Measurements from ENCODE around the gene P2RY8.
"Not testable (repeated sequence)": the region's sequence is repeated elsewhere in the genome, so short reads cannot be mapped to it uniquely, and the experiment has no call there.

The P2RY8 gene

GRCh38 chrX:1516596-1517104 lies 20.3 kb downstream of the P2RY8 start:
- no peak for DNase-seq

DNA sequence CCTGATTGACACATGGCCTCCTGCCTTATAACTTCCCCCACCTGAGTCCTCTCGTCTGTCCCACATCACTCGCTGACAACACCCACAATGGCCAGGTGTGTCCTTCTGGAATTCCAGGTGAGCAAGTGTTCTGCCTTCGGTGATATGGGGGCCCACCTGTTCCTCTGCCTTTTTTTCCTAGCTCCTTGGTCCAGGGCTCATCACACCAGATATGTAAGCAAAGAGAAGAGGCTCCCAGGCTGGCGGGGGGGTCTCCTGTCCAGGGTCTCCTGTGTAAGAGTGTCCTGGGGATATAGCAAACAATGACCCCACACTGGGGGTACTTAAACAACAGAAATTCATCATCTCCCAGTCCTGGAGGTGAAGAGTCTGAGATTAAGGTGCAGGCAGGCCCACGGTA lies 25.2 kb downstream of the P2RY8 start:
- no peak for DNase-seq

- DNase-seq: no peak
These were observed 25.8 kb downstream of the P2RY8 start for GRCh38 chrX:1511150-1511549.

DNA sequence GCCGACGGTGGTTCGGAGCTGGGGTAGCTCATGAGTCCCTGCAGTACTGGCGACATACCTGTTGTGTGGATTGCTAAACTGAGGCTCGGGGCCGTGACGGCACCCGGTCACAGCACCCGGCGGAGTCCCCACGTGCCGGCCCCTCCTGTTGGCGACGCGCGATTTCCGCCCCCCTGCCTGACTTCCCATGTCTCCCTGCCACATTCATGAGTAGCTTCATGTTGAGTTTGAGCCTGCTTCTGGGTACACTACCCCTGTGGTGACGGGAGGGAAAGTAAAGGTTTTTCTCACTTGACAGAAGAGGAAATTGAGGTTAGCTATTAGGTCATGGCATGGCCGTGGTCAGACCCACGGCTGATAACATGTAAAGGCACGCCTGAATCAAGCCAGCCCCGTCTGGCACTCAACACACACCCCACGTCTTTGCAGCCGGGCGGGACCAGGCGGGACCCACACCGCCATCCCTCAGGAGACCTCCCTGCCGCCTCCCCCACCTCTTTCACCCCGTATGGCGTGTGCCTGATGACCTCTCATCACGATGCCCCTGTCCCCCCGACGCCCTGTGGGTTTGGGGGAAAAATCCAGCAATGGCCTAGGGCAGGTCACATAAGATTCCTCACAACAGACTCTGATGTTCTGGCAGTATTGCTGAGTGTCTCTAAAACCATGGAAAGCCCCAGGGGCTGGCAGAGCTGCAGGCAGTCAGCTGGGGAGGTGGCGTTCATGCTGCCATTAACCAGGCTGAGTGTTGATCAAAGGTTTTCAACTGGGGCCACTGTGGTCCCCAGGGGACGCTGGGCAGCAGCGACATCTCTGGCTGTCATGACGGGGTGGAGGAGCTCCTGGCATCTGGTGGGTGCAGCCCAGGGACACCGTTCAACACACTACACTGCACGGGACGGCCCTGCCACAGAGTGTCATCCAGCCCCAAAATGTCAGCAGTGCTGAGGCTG lies 29.2 kb downstream of the P2RY8 start:
- peak; percentile 32 for DNase-seq

GRCh38 chrX:1506916-1507315 lies 30.1 kb downstream of the P2RY8 start:
- no peak for DNase-seq

DNA sequence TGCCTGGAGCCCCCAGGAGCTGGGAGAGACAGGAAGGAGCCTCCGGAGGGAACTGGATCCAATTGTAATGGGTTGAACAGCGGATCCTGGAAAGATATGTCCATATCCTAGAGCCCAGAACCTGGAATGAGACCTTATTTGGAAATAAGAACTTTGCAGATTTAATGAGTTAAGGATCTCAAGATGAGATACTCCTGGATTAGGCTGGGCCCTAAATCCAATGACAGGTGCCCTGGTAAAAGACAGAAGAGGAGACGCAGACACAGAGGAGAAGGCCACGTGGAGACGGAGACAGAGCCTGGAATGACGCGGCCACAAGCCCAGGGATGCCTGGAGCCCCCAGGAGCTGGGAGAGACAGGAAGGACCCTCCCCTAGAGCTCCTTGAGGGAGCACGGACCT lies 34.1 kb downstream of the P2RY8 start:
- peak; percentile 22 for DNase-seq

DNA sequence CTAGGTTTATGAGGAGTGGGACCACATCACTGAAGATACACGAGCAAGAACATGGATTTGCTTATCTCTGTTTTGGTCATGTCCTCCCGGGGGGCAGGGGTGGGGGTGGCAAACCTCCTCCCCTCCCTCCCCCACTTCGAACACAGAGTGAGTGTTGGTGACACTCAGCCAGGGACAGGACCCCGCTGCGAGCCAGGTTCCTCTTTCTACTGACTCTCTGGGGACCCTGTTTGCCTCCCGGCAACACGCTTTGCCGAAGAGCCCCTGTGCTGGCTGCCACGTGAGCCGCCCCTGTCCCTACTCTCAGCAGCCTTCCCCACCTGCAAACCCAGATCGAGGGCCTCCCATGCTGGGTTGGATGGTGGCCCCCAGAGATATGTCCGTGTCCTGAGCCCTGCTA lies 34.7 kb downstream of the P2RY8 start:
- DNase-seq: peak; percentile 31

DNA sequence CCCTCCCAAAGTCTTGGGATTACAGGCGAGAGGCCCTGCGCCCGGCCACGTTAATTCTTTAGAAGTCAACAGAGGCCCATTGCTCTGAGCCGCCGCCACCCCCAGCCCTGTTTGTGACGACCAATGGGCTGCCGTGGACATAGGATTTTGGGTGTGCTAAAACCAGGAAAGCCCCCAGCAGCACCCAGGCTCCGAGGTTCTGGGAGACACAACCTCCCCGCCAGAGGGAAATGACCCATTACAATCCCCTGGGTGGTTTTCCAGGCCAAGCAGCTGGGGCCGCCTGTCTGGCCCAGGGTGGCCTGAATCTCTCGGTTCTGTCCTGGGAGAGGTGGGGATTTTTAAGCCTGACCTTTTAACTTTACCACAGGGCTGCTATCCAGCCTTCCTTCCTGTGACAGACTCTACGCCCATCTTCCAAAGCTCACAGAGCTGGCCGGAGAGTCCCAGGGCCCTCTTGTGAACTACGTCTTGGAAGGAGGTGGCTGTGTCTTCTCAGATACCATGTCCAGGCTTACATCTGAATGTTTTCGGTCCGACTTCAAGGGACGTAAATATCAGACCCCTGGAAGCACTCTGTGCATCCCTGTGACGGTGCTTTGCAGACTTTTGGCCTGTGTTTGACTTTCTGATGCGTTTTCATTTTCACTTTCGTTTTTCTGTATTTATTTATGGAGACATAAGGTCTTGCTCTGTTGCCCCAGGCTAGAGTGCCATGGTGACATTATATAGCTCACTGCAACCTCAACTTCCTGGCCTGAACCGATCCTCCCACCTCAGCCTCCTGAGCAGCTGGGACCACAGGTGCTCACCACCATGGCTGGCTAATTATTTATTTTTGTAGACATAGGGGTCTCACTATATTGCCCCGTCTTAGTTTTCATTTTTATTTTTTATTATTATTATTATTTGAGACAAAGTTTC lies 36.0 kb downstream of the P2RY8 start:
- peak; percentile 35 for DNase-seq

DNA sequence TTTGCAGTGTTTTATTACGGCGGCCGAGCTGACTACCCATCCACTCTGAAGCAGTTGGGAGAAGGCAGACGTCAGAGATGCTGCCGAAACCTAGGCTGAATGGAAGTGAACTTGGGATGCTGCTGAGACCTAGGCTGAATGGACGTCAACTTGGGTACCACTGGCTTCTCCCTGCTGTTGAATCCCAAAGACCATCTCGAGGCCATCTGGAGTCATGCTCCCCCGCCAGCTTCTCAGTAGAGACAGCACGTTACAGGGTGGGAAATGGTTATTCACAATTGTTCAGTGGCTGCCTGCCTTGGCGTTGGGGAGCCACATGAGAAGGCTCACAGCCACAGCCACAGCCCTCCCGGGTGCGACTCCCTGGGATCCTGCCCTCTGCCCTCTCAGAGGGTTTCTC lies 40.9 kb downstream of the P2RY8 start:
- DNase-seq: peak; percentile 38

DNA sequence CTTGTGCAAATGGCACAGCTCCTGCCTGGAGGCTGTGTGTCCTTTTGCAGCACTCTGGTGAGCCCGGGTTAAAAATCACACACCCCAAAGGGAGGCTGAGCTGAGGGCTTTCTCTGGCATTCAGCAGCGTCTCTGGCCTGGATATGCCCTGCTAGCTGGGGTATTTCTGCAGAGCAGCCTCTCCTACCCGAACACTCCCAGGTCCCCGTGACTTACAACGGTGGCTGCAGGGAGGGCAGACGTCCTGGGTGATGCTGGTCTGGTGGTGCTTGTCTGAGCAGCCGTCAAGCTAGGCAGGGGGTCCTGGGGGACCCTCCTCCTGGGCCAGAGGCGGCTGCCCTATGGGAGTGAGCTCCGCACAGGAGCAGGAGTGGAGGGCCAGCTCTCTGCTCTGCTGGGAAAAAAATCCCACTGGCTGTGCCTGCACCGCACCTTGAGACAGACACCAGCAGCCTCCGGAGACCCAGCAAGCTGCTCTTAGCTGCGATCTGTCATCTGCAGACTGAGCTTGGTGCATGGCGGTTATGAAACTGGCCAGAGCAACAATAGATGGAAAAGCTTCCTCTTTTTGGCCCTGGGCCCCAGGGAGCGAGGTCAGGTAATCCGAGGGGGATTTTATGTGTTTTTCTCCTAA lies 43.0 kb downstream of the P2RY8 start:
- DNase-seq: peak; percentile 56

DNA sequence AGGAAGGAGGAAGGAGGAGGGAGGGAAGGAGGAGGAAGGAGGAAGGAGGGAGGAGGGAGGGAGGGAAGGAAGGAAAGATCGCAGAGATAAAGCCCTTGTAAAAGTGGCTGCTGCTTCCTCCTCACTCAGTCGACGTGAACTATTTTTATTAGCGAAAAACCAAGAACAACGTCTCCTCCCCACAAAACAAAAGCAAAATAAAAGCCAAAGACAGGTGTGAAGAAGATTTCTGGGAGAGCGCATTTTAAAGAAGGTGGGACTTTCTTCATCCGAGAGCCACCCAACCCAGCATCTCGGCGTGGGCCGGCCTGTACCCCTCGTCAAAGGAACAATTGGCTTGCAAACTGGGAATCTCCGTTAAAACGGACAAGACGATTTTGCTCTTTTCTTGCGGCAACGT lies 43.6 kb downstream of the P2RY8 start:
- DNase-seq: no peak

DNA sequence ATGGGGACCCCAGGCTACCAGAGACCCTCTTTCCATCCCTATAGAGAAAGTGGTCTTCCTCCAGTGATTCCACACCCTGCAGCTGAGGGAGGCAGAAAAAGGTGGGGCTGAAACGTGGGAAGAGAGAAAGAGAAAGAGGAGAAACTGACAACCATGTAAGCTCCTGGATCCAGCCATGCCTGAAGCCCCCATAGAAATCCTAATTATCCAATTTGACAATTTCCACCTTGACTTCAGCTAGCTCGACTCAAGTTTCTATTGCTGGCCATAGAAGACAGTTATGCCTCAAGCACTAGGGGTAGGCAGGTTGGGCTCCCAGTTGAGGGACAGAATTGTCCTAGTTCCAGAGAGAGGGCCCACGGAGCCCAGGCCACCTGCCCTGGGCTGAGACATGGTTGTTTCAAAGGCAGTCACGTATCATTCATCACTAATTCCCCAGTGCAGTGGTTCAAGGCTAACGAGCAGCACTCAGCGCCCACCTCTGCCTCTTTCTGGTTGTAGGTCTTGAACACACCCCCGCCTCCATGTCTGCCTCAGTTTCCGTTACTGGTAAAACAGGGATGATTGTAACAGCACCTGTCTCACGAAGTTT lies 44.5 kb downstream of the P2RY8 start:
- DNase-seq: no peak

- peak; percentile 63 for DNase-seq
These were observed 45.1 kb downstream of the P2RY8 start for GRCh38 chrX:1491851-1492349.

- not testable (repeated sequence) for DNase-seq
These were observed 45.7 kb downstream of the P2RY8 start for GRCh38 chrX:1491248-1491647.

GRCh38 chrX:1490723-1491122 lies 46.3 kb downstream of the P2RY8 start:
- not testable (repeated sequence) for DNase-seq

- not testable (repeated sequence) for DNase-seq
These were observed 47.6 kb downstream of the P2RY8 start for GRCh38 chrX:1489354-1489753.

- DNase-seq: peak; percentile 2
These were observed 48.2 kb downstream of the P2RY8 start for GRCh38 chrX:1488745-1489144.

DNA sequence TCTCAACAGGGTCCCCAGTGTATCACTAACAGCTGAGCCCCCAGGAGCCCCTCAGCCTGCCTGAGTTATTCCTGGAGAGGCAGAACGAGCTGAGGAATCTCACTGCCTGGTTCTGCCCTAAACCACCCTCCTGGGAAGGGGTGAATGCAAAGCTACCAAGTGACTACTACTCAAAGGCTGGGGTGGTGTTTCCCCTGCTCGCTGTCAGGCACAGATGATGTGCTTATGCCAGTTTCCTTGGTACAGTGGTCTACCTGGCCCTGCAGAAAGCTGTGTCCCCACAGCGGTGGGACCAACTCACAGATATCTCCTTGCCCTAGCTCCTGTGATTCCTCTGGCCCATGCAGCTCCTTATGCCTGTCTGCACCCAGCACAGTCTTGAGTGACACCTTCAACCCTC lies 48.8 kb downstream of the P2RY8 start:
- DNase-seq: peak; percentile 33

DNA sequence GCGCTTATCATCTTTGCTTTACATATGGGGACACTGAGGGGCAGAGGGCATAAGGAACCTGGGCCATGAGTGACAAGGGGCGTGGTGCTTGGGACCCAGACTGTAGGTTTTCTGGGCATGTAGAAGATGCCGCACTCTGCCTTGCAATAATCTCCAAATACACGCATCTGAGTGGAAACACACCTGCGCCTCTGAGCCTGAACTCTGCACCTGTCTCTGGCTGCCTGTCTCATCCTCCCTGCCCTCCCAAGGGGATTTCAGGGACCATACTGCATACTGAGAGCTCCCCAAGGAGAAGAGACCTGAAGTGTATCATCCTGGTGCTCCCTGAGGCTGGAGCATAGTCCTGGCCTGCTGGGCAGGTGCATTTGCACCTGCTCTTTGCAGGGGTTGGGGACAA lies 49.6 kb downstream of the P2RY8 start:
- peak; percentile 28 for DNase-seq

DNA sequence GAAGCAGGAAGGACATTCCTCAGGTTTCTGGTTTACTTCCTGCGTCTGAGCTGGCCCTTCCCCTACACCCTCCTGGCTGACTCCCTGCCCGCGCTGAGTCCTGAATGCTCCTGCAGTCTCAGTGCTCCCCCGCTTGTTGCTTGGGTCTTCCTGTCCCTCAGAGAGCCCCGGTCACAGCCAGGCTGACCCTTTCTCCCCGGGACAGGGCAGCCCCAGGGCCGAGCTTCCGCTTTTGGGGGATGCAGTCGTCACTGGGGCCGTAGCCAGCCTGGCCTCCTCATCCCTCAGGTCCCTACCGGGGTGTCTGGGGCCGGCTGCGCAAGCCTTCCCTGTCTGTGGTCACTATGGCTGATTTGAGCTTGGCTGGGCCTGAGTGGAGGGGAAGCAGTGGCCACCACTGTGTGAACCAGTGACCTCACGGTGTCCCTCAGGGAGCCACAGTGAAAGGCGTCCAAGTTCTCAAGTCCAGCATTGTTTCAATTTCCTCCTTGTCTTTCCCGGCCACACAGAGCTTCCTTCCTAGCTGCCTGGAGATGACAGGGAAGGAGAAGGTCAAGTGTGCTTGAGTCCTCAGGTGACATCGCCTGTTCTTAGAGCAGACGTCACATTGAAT lies 50.1 kb downstream of the P2RY8 start:
- peak; percentile 69 for DNase-seq

DNA sequence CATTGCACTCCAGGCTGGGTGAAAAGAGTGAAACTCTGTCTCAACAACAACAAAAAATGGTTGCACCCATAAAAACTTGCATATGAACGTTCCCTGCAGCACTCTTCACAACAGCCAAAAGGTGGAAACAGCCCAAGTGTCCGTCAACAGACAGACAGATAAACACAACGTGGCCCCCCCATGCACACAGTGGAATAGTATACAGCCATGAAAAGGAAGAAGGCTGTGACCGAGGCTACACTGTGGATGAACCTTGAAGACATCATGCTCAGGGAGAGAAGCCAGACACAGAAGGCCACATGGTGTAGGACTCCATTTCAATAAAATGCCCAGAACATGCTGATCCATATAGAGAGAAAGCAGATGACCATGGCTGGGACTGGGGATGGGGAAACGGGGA lies 50.8 kb downstream of the P2RY8 start:
- DNase-seq: no peak

- no peak for DNase-seq
These were observed 52.0 kb downstream of the P2RY8 start for GRCh38 chrX:1485033-1485432.

Data from islet precursor cell (in vitro differentiated cells).